A673 (cell line): Measurements from ENCODE around the gene NEK9. TPM values are rescaled to one million over a fixed set of nuclear protein-coding genes. Genes with fewer than 3 reads are reported as not detected.
A peak's percentile ranks its signal among the peaks of the same experiment; 100 is the strongest.

Experiments used
- BruUV-seq: library from RNA; stranded (reverse); fragments of 400-500 nt; replicated peaks from 2 replicates; lab custom pipeline; 2021; lab: Mats Ljungman, UMichigan
- CTCF ChIA-PET: fragments of 300-600 bp; sonication (Branson Sonifier 250); formaldehyde crosslinking; loops from one replicate; lab custom pipeline; 2022; ENCODE audit warnings: antibody characterized with exemption; lab: Charles Lee
- POLR2A ChIA-PET: fragments of 300-600 bp; sonication (Branson Sonifier 250); formaldehyde crosslinking; loops from one replicate; lab custom pipeline; 2022; ENCODE audit warnings: antibody characterized with exemption; ENCODE audit not compliant: low non-redundant PET; lab: Charles Lee
- DNase-seq: peaks from one replicate; pipeline ENCODE4 v3.0.0-alpha.2; 2015; ENCODE audit warnings: low spot score
- H3K27ac ChIP-seq: fragments of 200-600 bp; sonication (generic); 2 replicates; pipeline ENCODE4 v1.5.1; 2016; ENCODE audit warnings: mixed run types, low read depth, mild to moderate bottlenecking, mixed read lengths, antibody characterized with exemption, low read length; ENCODE audit not compliant: poor library complexity, severe bottlenecking
- H3K27me3 ChIP-seq: fragments of 200-600 bp; sonication (generic); replicated peaks from 2 replicates; pipeline ENCODE4 v1.6.1; 2017; ENCODE audit warnings: mixed run types, low read depth, mild to moderate bottlenecking, mixed read lengths, antibody characterized with exemption, low read length; ENCODE audit not compliant: insufficient read depth, poor library complexity
- H3K36me3 ChIP-seq: fragments of 200-600 bp; sonication (generic); 2 replicates; pipeline ENCODE4 v1.6.1; 2016; ENCODE audit warnings: mixed run types, mild to moderate bottlenecking, mixed read lengths, antibody characterized with exemption, low read length; ENCODE audit not compliant: insufficient read depth, poor library complexity, severe bottlenecking
- H3K4me1 ChIP-seq: fragments of 200-600 bp; sonication (generic); 2 replicates; pipeline ENCODE4 v1.6.1; 2017; ENCODE audit warnings: mixed run types, mild to moderate bottlenecking, mixed read lengths, antibody characterized with exemption, low read length; ENCODE audit not compliant: insufficient read depth, poor library complexity, severe bottlenecking
- H3K4me3 ChIP-seq: fragments of 200-600 bp; sonication (generic); 2 replicates; pipeline ENCODE4 v1.5.1; 2016; ENCODE audit warnings: low read depth, mixed run types, mild to moderate bottlenecking, mixed read lengths, low read length; ENCODE audit not compliant: poor library complexity, severe bottlenecking
- H3K9me3 ChIP-seq: fragments of 200-600 bp; sonication (generic); 2 replicates; pipeline ENCODE4 v1.6.1; 2016; ENCODE audit warnings: mixed run types, low read depth, mild to moderate bottlenecking, mixed read lengths, antibody characterized with exemption, low read length; ENCODE audit not compliant: poor library complexity, severe bottlenecking
- EZH2 ChIP-seq: fragments of 200-600 bp; sonication (generic); IDR thresholded peaks from 2 replicates; pipeline ENCODE4 v1.6.1; 2017; ENCODE audit warnings: borderline replicate concordance, low read depth, mild to moderate bottlenecking, mixed read lengths, antibody characterized with exemption, low read length; ENCODE audit not compliant: poor library complexity, severe bottlenecking
- intact Hi-C: fragments of 100-400 bp; cut with micrococcal nuclease; formaldehyde crosslinking; loops from one replicate; pipeline ENCODE4 v1.10.0; 2022; ENCODE audit not compliant: unreplicated experiment
- total RNA-seq: library from RNA; stranded (reverse); gene quantifications from 2 replicates; pipeline ENCODE4 v1.2.3, GENCODE V29; 2021
- TF ChIP-seq, protein P1 (sequence below): fragments of 300-800, 200-600 bp; sonication (generic); conservative IDR thresholded peaks from 2 replicates; pipeline ENCODE4 v1.5.1; 2017; ENCODE audit warnings: low read depth, mild to moderate bottlenecking, antibody characterized with exemption, low read length, moderate library complexity, mixed read lengths

NEK9 gene
- total RNA-seq, 1 experiment from 2014 or later = 75.8 TPM

DNA sequence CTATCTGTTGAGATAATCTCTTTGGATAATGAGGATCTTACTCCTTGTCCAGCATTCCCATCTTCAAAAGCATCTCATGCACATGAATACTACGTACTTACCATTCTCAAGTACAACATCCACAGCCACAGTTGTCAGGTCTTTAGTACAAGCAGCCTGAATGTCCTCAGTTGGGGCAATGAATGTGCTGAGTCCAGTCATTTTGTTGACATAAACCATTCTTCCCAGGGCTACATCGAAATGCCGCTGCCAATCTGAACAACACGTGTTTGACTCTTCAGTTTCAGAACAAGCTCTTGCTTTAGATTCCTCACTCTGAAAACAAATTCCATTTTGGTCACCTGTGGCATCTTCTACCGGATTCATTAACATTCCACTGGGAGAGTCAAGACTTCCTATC is 80.6 kb downstream of the NEK9 start:
- peaks cover 34% of the 10 kb centered on the region for H3K4me1 ChIP-seq
- no peaks in the 10 kb centered on the region for H3K9me3 ChIP-seq
- TF ChIP-seq, protein P1, sequence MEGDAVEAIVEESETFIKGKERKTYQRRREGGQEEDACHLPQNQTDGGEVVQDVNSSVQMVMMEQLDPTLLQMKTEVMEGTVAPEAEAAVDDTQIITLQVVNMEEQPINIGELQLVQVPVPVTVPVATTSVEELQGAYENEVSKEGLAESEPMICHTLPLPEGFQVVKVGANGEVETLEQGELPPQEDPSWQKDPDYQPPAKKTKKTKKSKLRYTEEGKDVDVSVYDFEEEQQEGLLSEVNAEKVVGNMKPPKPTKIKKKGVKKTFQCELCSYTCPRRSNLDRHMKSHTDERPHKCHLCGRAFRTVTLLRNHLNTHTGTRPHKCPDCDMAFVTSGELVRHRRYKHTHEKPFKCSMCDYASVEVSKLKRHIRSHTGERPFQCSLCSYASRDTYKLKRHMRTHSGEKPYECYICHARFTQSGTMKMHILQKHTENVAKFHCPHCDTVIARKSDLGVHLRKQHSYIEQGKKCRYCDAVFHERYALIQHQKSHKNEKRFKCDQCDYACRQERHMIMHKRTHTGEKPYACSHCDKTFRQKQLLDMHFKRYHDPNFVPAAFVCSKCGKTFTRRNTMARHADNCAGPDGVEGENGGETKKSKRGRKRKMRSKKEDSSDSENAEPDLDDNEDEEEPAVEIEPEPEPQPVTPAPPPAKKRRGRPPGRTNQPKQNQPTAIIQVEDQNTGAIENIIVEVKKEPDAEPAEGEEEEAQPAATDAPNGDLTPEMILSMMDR = no peak
- TF ChIP-seq EZH2 = no peak
- BruUV-seq = no TSS peak
- ChIA-PET POLR2A (no interaction called here), CTCF (no interaction called here)
- no peak overlapping the region for H3K4me3 ChIP-seq
- H3K36me3 ChIP-seq = peaks cover 3% of the 10 kb centered on the region
- no peak for DNase-seq
- H3K27me3 ChIP-seq = no peaks in the 10 kb centered on the region
- intact Hi-C loops = no loop called here
- H3K27ac ChIP-seq = no peak overlapping the region

DNA sequence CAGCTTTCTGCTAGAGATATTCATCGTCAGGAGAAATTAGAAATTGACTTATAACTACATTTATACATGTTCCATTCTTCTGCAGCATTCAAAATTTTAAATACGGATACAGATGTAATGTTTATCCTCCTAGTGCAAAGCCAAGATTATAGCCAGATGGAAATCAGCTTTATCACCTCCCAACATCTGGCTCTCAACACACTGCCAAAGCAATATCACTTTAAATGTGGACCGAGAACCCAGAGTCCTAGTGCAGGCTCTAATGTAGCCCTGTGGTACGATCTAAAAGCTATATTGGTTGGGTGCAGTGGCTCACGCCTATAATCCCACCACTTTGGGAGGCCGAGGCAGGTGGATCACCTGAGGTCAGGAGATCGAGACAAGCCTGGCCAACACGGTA is 82.1 kb downstream of the NEK9 start:
- intact Hi-C loops = no loop called here
- Histone ChIP-seq H3K4me3 (no peak overlapping the region), H3K36me3 (peaks cover 3% of the 10 kb centered on the region), H3K9me3 (no peaks in the 10 kb centered on the region), H3K27me3 (no peaks in the 10 kb centered on the region), H3K27ac (no peak overlapping the region), H3K4me1 (peaks cover 36% of the 10 kb centered on the region)
- DNase-seq = no peak
- no peak for TF ChIP-seq EZH2
- TF ChIP-seq, protein P1 = no peak
- ChIA-PET CTCF (no interaction called here), POLR2A (no interaction called here)
- BruUV-seq = no TSS peak

DNA sequence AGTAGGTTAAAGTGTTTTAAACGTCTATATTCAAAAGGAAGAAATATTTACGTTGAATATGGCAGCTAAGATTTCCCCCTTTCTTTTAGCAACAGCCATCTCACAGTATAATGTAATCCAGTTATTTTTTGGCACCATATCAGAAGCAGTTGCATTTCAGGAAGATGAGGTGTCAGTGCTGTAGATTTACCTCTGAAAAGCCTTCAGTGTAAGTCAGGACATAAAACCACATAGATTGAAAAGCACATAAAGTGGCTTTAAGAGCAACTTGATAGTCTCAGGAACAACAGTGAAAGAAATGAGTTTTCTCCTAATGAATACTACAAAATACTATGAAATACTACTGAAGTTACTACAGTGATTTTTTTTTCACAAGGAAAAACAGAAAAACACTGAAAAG is 82.5 kb downstream of the NEK9 start:
- Histone ChIP-seq H3K9me3 (no peaks in the 10 kb centered on the region), H3K27me3 (no peaks in the 10 kb centered on the region), H3K4me1 (peaks cover 36% of the 10 kb centered on the region), H3K27ac (no peak overlapping the region), H3K4me3 (no peak overlapping the region), H3K36me3 (peaks cover 3% of the 10 kb centered on the region)
- ChIA-PET POLR2A (no interaction called here), CTCF (no interaction called here)
- TF ChIP-seq, protein P1 = no peak
- TF ChIP-seq EZH2 = no peak
- BruUV-seq = no TSS peak
- DNase-seq = peak; percentile 72
- intact Hi-C loops = no loop called here
